GM18951 (cell line): ENCODE data around the gene SMARCD2.
"Not testable (repeated sequence)": the region's sequence is repeated elsewhere in the genome, so short reads cannot be mapped to it uniquely, and the experiment has no call there.

Experiments used
- POLR2A ChIP-seq: IDR thresholded peaks from 4 replicates; pipeline ENCODE4 v1.6.1; 2011; ENCODE audit warnings: mild to moderate bottlenecking; ENCODE audit not compliant: insufficient read length, insufficient read depth; ENCODE audit errors: extremely low read depth
- in situ Hi-C: fragments of 300-500 bp; cut with MboI; formaldehyde crosslinking; loops from one replicate; pipeline ENCODE4 v1.12.0; 2022; ENCODE audit warnings: low sequenced_read_pairs, mixed read lengths, inconsistent platforms; ENCODE audit not compliant: unreplicated experiment

The SMARCD2 gene

DNA sequence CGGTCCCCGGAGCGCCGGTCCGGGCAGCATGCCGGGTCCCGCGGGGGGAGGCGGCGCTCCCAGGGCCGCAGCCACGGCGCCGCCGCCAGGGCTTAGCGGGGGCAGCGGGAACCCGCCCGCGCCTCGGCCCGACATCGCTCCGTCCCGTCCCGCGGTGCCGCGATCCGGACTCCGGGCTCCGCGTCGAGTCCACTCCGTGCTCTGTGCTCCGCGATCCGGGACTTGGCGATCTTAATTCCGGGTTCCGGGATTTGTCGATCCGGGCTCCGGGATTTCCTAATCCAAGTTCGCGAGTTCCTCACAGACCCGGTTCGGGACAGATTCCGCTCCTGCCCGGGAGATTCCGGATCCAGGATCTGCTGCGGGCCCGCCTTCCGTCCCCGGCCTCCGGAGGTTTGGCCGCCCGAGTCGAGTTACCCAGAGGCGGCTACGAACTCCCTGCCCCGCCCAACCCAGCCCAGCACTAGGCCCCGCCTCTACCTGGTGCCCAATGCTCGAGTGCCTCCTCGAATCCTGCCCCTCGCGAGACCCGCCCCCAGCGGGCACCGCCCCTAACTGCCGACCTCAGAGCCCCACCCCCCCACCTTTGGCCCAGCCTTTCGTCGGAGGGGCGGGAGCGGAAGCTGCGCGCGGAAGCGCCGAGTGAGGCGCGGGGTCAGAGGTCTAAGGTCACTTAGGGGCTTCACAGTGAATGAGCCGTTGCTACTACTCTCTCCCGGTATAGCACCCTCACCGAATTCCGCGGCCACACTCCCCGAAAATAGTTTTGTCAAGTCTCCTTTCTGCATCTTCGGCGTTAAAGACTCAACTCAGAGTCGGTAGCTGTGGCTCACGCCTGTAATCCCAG lies at the start of gene SMARCD2:
Gene SMARCD2 (minus strand): TSS at position 146 of the 847 bp plus-strand sequence. CDS start 11 bp downstream, at position 135.
- peak; percentile 86 for TF ChIP-seq POLR2A

DNA sequence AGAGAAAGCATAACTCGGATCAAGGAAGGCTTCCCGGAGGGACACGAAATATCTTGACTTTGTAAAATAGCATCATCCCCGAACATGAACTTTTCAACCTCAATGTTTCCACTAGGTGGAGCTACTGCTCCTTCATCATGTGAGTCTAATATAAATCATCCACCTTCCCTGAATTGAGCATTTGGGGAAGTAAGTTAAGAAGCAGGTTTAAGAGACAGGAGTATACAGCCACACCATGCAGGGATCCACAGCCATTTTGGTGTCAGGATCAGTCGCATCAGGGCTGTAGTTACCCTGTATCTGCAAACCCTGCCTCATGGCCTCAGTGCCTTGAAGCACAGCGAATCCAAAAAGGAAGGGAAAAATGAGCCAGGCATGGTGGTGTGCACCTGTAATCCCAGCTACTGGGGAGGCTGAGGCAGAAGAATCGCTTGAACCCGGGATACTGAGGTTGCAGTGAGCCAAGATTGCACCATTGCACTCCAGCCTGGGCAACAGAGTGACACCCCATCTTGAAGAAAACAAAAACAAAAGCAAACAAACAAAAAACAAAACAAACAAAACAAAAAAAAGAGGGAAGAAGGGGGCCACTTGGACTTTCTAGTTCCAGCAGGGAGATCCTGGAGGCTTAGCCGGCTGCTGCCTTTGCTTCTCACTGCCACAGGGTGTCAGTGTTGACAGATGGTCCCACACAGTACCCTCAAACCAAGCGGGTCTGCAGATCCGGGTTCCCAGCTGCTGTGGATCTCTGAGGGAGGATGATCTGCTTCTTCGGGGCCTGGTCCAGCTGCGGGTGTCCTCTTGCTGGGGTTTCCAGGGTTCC lies 46.8 kb upstream of the SMARCD2 start:
- in situ Hi-C loops: not testable (repeated sequence)

More for the DNA sequence above, at the start of gene SMARCD2:
- in situ Hi-C loops: no loop called here

DNA sequence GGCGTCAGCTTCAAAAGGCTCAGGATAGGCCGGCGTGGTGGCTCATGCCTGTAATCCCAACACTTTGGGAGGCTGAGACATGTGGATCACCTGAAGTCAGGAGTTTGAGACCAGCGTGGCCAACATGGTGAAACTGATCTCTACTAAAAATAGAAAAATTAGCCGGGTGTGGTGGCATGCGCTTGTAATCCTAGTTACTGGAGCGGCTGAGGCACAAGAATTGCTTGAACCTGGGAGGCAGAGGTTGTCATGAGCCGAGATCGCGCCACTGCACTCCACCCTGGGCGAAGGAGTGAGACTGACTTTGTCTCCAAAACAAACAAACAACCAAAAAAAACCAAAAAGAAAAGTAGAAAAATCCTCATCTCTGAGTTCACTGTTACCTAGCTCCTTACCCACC lies 42.6 kb upstream of the SMARCD2 start:
- in situ Hi-C loops: not testable (repeated sequence)

DNA sequence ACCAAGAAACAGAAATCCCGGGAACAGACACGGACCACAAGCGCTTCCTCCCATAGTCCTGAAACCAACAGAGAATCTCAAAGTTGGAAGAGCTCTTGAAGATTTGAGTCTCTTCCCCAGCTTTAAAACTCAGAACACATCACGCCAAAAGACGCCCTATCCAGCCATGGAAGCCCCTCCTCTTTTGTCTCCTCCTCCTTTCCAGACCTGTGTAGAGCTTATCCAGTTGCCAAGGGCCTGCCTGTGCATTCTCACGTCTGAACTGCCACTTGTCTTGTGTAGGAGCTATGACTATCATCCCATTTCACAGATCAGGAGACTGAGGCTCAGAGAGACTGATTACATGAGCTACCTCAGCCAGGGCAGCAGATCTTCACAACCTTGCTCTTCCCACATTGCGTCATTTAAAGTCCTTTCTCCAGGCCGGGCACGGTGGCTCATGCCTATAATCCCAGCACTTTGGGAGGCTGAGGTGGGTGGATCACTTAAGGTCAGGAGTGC lies 40.2 kb upstream of the SMARCD2 start:
- in situ Hi-C loops: not testable (repeated sequence)

DNA sequence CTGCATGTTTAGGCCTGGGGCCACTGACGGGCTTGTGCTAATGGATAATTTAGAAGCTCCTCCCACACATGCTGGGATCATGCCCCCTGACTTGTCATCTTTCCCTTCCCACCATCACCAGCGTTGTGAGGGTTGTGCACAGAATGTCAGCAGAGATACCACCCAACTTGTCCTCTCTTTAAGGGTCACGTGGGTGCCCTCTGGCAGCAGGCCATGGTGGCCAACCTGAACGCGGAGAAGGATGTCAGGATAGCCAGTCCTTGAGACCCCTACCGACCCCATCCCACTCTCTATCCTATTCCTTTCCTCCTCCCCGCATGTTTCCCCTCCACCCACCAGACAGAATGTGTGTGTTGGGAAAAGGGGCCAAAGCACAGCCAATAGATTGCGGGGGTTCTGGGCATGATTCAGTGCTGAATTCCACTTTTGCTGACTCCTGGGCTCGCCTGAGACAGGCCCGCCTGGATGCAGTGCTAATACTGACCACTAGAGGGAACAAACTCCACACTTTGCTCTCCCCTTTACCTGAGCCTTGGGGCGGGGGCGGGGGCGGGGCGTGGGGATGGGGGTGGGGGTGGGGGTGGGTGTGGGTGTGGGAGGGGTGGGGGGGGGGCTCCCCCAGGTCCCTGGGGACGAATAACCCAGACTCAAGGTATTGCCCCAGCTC lies 39.6 kb upstream of the SMARCD2 start, which contains the start of gene GH2:
Gene GH2 (minus strand): TSS at position 10 of the 667 bp plus-strand sequence. CDS start 143 bp downstream, outside the sequence.
- in situ Hi-C loops: no loop called here
- no peak for TF ChIP-seq POLR2A

- in situ Hi-C loops: not testable (repeated sequence)
These were observed 38.9 kb upstream of the SMARCD2 start for GRCh38 chr17:63881337-63881736.

GRCh38 chr17:63880706-63881105 lies 38.2 kb upstream of the SMARCD2 start:
- no peak for TF ChIP-seq POLR2A
- in situ Hi-C loops: no loop called here

GRCh38 chr17:63878413-63878812 lies 35.9 kb upstream of the SMARCD2 start:
- in situ Hi-C loops: not testable (repeated sequence)

DNA sequence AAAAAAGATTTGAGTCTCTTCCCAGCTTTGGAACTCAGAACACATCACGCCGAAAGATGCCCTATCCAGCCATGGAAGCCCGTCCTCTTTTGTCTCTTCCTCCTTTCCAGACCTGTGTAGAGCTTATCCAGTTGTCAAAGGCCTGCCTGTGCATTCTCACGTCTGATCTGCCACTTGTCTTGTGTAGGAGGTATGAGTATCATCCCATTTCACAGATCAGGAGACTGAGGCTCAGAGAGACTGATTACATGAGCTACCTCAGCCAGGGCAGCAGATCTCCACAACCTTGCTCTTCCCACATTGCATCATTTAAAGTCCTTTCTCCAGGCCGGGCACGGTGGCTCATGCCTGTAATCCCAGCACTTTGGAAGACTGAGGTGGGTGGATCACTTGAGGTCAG lies 32.2 kb upstream of the SMARCD2 start:
- in situ Hi-C loops: not testable (repeated sequence)

- in situ Hi-C loops: not testable (repeated sequence)
These were observed 31.7 kb upstream of the SMARCD2 start for GRCh38 chr17:63874061-63874626.

DNA sequence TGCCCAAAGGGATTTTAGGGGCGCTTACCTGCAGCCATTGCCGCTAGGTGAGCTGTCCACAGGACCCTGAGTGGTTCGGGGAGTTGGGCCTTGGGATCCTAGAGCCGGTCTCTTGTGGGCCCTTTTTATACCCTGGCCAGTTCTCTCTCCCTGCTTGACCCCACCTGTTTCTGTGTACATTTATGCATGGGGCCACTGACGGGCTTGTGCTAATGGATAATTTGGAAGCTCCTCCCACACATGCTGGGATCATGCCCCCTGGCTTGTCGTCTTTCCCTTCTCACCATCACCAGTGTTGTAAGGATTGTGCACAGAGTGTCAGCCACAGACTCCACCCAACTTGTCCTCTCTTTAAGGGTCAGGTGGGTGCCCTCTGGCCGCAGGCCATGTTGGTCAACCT lies 31.1 kb upstream of the SMARCD2 start, which contains the start of gene CSH2:
Gene CSH2 (minus strand): TSS at position 101 of the 400 bp plus-strand sequence. CDS start 63 bp downstream, at position 38.
- in situ Hi-C loops: not testable (repeated sequence)

GRCh38 chr17:63871646-63872365 lies 29.3 kb upstream of the SMARCD2 start:
- in situ Hi-C loops: not testable (repeated sequence)

DNA sequence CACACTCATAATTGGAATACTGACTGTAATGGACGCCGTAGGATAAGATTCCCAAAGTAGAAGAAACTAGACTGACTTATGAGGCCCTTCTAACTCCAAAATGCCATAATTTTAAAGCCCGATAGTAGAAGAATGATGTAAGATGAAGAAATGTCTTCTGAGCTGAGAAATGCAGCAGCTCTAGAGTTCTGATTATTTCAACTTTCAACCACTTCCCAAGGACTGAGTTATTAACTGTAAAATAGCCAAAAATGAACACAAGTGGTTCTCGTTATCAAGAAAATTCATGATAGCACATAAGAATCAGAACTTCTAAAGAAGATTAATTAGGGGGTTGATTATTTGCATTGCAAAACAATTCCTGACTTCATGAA lies 27.8 kb upstream of the SMARCD2 start:
- in situ Hi-C loops: not testable (repeated sequence)

DNA sequence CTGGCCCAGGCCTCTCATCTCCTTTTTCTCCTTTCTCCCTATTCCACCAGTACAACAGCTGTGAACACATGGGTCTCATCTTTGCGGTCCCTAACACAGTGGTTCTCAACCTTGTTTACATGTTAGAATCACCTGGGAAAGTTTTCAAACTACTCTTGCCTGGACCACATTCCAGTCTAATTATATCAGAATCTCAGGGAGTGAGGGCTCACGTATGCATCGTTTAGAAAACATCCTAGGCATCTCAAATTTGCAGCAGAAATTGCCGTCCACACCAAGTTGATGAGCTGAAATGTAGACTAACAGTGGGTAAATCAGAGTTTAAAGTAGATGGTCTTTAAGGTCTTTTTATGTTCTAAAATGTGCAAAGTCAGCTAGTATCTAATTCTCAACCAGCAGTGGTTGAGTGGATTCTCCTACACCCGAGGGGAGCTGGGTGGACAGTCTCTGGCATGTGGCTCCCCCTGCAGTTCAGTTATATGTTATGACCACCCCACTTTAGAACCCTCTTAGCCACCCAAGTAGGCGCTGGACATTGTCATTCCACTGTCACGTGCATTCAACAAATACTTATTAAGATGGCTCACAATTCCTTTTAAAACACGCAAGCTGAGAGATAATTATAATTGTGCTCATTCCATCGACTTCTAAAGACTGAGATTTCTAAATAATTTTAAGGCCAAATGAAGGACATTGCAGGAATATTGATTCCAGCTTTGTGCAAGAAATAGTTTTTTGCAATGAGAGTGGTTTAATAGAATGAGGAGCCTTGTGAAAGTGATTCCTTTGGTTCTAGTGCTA lies 27.2 kb upstream of the SMARCD2 start:
- in situ Hi-C loops: not testable (repeated sequence)

DNA sequence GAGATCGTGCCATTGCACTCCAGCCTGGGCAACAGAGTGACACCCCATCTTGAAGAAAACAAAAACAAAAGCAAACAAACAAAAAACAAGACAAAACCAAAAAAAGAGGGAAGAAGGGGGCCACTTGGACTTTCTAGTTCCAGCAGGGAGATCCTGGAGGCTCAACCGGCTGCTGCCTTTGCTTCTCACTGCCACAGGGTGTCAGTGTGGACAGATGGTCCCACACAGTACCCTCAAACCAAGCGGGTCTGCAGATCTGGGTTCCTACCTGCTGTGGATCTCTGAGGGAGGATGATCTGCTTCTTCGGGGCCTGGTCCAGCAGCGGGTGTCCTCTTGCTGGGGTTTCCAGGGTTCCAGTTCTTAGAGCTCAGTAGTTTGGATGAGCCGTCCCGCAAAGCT lies 24.1 kb upstream of the SMARCD2 start:
- in situ Hi-C loops: not testable (repeated sequence)
